Measurements from ENCODE around the gene KIF3B.

DNA sequence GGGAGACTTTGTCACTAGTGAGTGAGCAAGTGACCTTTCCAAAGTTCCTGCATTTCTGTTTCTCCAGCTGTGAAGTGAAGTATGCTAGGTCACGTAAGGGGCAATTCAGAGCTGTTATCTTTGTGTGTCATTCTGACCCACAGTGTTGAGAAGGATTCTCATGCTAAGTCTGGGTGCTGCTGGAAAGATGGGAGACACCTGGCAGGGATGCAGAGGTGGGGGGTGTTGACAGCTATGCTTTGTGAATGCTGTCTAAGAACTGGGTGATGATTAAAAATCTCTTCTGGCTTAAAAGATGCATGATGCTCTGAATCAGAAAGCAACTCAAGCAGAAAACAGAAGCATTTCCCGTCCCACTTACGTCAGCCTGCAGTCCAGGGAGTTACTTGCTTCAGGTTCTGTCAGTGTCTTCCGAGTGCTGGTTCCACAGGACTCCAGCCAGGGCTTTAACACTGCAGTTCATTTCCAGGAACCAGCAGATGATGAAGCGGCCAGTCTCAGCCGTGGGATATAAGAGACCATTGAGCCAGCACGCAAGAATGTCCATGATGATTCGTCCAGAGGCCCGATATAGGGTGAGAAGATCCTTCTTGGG, 49.7 kb downstream of the KIF3B start:
- TF ChIP-seq, protein P1, sequence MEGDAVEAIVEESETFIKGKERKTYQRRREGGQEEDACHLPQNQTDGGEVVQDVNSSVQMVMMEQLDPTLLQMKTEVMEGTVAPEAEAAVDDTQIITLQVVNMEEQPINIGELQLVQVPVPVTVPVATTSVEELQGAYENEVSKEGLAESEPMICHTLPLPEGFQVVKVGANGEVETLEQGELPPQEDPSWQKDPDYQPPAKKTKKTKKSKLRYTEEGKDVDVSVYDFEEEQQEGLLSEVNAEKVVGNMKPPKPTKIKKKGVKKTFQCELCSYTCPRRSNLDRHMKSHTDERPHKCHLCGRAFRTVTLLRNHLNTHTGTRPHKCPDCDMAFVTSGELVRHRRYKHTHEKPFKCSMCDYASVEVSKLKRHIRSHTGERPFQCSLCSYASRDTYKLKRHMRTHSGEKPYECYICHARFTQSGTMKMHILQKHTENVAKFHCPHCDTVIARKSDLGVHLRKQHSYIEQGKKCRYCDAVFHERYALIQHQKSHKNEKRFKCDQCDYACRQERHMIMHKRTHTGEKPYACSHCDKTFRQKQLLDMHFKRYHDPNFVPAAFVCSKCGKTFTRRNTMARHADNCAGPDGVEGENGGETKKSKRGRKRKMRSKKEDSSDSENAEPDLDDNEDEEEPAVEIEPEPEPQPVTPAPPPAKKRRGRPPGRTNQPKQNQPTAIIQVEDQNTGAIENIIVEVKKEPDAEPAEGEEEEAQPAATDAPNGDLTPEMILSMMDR (IDR thresholded peaks at IDR 0.05; ENCODE audit: low read length) = no peak
- TF ChIP-seq EZH2 (optimal IDR thresholded peaks at IDR 0.05; ENCODE audit: low read depth, low read length) = no peak
